ENCODE data around the gene FAM217A.

Gene FAM217A

GRCh38 chr6:4084444-4085331 is 5.8 kb upstream of the FAM217A start:
- DNase-seq: no peak

- DNase-seq: no peak
These were observed 4.3 kb downstream of the FAM217A start for GRCh38 chr6:4074478-4075235.

GRCh38 chr6:4071330-4071729 is 7.6 kb downstream of the FAM217A start:
- DNase-seq: no peak

- DNase-seq: no peak
These were observed 9.7 kb downstream of the FAM217A start for GRCh38 chr6:4069199-4069598.

GRCh38 chr6:4067673-4068072 is 11.3 kb downstream of the FAM217A start:
- DNase-seq: no peak

GRCh38 chr6:4066029-4066755 is 12.7 kb downstream of the FAM217A start:
- DNase-seq: peak; percentile 79

GRCh38 chr6:4059115-4059777 is 19.7 kb downstream of the FAM217A start:
- no peak for DNase-seq

- no peak for DNase-seq
These were observed 21.9 kb downstream of the FAM217A start for GRCh38 chr6:4057036-4057435.

- DNase-seq: no peak
These were observed 23.4 kb downstream of the FAM217A start for GRCh38 chr6:4055420-4056041.

GRCh38 chr6:4049246-4049645 is 29.7 kb downstream of the FAM217A start:
- DNase-seq: no peak

GRCh38 chr6:4041480-4041879 is 37.5 kb downstream of the FAM217A start:
- no peak for DNase-seq

GRCh38 chr6:4039348-4039747 is 39.6 kb downstream of the FAM217A start:
- no peak for DNase-seq

- DNase-seq: no peak
These were observed 42.4 kb downstream of the FAM217A start for GRCh38 chr6:4036581-4036980.

GRCh38 chr6:4032475-4032874 is 46.5 kb downstream of the FAM217A start:
- DNase-seq: no peak

- no peak for DNase-seq
These were observed 47.5 kb downstream of the FAM217A start for GRCh38 chr6:4031442-4031841.

GRCh38 chr6:4030669-4031068 is 48.3 kb downstream of the FAM217A start:
- no peak for DNase-seq

GRCh38 chr6:4029687-4030086 is 49.2 kb downstream of the FAM217A start:
- no peak for DNase-seq

GRCh38 chr6:4028051-4028450 is 50.9 kb downstream of the FAM217A start:
- no peak for DNase-seq

- DNase-seq: no peak
These were observed 53.3 kb downstream of the FAM217A start for GRCh38 chr6:4025681-4026080.

- DNase-seq: no peak
These were observed 55.7 kb downstream of the FAM217A start for GRCh38 chr6:4023240-4023639.

GRCh38 chr6:4021854-4022695 is 56.9 kb downstream of the FAM217A start:
- peak; percentile 38 for DNase-seq

All from NCI-H2029 (cell line).